GM21447 (cell line): ENCODE results near the gene IGFBP6.
"Not testable (repeated sequence)": the region's sequence is repeated elsewhere in the genome, so short reads cannot be mapped to it uniquely, and the experiment has no call there.

Source experiments
- ATAC-seq: cut with Tn5 transposase; IDR thresholded peaks from one replicate; pipeline ENCODE4 v1.9.1; 2021; ENCODE audit not compliant: unreplicated experiment

IGFBP6 gene

DNA sequence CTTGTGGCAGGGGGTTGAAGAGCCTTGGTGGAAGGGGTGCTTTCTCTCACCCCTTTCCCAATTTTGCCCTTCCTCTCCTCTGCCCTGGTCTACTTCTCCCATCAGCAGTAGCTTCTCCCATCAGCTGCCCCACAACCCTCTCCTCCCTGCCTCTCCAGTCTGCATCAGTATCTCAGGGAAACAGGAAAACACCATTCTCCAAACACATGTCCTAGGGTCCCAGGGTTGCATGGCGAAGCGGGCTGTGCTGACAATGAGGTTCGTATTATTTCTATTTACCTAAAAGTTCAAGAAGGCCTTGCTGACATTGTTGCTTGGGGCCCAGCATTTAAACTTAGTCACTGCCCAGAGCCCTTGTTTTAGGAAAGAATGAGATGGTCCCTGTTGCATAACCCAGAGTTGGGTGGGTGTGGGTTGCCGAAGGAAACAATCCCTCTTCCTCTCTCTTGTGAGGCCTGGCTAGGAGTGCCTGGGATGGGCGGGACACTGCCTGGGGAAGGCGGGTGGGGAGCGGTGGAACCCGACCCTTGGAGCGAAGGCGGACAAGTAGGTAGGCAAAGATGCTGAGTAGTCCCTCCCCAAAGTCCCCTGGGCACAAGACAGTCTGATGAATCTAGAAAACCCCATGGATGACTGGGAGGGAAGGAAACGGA lies 1.3 kb upstream of the IGFBP6 start:
- ATAC-seq, result no peak

DNA sequence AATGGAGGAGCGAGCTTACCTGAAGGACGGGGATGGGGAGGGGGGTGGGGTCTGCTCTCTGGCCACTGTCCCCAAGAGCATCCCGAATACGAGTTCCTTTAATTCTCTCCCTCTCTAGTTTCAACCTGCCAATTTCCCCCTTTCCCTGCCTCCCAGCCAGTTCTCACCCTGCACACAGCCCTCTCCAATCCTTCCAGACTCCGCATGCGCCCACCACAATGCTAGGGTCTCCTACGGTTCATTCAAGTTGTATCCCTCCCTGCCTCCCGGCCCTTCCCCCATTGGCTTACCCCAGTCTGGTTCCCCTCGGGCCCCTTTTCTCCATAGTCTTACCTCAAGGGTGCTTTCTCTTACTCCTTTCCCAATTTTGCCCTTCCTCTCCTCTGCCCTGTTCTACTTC lies 708 bp upstream of the IGFBP6 start:
- no peak for ATAC-seq

- ATAC-seq, result no peak
Measured at GRCh38 chr12:53097207-53097563, 282 bp upstream of the IGFBP6 start.

DNA sequence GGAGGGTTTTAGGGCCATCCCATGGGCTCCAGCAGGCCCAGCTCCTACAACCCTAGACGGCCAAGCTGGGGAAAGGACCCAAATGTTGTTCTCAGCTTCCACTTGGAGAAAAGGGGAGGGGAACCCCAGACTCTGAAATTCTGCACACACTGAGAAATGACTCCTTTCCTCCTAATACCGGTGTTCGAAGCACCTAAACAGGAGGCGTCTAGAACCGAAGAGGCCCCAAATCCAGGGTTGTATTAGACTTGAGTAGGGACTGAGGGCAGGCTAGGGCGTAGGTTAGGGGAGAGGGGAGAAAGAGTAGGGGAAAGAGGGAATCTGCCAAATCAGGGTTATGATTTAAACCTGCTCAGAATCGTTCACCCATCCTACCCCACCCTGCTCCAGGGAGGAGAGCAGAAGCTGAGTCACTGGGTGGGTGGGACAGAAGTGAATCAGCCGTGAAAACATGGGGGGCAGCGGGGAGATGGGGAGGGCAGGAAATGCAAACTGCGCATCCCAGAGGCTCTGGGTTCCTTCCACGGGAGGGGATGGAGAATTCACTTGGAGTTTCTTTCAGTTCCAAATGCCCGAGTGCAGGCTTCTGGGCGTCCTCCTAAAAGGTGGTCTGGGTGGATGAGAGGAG lies 1.0 kb downstream of the IGFBP6 start:
- no peak for ATAC-seq

- ATAC-seq, result no peak
Measured at GRCh38 chr12:53099071-53099882, 1.8 kb downstream of the IGFBP6 start.

GRCh38 chr12:53100466-53101151 lies 3.1 kb downstream of the IGFBP6 start:
- ATAC-seq, result no peak

DNA sequence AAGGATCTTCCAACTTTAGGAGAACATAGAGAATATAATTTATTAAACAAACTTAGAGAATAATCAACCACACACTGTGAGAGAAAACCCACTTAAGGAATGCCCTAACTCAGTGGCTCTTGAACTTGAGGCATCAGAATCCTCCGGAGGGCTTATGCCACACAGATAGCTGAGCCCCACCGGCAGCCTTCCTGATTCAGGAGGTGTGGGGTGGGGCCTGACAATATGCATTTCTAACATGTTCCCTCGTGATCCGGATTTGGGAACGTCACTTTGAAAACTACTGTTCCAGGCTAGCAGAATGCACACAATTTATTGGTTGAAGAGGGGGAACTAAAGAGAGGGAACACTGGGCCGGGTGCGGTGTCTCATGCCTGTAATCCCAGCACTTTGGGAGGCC lies 3.8 kb downstream of the IGFBP6 start:
- ATAC-seq, result no peak

DNA sequence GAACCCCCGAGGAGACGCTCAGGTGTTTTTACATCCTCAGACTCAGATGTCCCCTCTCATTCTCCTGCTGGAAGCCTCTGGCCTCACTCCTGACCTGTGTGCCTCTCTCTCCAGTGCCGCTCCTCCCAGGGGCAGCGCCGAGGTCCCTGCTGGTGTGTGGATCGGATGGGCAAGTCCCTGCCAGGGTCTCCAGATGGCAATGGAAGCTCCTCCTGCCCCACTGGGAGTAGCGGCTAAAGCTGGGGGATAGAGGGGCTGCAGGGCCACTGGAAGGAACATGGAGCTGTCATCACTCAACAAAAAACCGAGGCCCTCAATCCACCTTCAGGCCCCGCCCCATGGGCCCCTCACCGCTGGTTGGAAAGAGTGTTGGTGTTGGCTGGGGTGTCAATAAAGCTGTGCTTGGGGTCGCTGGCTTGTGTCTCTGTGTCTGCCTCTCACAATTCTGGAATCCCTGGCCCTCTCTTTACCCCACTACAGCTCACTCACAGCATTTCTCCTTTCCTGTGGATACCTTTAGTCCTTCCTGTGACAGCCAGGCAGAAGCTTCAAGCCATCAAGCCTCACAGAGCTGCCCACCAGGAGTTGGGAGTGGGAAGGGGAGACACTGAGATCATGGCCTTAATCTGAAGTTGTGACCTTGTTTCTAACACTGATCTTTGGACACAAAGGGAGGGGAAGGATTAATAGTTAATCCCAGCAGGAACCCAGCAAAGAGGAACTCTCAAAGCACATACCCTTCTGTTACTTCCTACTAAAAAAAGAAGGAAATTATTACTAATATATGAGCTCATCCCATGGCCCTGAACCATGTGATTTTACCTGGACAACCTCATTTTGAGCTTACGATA lies 4.7 kb downstream of the IGFBP6 start:
- no peak for ATAC-seq

DNA sequence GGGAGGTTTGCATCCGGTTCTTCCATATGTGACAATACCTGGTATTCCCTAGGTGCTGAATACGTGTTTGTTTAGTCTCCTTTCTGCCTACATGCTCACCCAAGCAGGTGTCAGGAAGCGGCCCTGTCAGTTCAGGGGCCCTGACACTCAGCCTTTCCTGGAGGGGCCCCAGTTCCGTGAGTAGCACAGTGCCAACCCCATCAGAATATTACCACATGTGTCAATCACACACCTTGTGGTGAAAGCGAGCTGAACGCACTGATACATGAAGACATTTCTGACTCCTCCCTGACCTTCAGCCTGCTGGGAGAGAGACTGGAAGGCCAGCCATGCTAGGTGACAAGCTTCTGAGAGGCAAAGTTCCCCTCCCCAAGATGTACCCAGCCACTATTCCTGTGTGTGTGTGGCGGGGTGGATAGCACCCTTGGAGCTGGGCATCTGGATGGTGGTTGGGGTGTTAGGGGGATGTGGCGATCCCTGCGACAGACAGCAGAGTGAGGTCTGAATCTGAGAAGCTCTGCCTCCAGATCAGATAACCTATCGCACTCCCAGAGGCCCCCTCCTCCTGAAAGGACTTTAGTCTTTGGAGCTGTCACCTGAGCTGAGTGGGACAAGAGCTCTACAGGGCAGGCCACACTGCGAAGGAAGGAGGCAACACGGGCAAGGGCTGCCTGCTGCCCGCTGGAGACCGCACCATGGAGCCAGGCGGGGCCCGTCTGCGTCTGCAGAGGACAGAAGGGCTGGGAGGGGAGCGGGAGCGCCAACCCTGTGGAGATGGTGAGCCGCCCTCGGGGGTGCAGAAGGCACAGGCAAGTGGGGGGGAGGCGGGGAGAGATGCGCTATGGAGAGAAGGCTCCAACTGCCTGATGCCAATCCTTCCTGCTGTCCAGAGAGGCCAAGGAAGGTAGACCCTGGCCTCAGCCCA lies 5.7 kb downstream of the IGFBP6 start, which contains the start of gene SOAT2:
TSS of gene SOAT2 (plus strand) at position 604 of the 925 bp plus-strand sequence. CDS start at position 696, 92 bp downstream.
- peak; percentile 54 for ATAC-seq

- peak; percentile 53 for ATAC-seq
Measured at GRCh38 chr12:53103860-53104305, 6.4 kb downstream of the IGFBP6 start.

DNA sequence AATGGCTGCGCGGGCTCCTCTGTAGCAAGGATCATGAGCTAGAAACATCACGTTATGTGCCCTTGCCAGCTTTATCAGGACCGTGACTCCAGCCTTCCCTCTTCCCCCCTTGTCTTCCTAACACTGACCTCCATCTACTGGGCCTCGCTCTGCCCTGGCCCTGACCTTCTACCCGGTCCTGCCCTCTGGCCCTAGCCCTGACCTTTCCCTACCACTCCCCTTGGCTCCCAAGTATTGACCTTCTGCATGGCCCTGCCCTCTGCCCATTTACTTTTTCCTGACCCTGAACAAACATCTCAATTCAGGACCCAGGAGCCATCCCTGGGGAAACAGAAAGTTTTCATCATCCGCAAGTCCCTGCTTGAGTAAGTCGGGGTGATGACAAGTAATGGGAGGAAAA lies 7.8 kb downstream of the IGFBP6 start:
- ATAC-seq, result no peak

DNA sequence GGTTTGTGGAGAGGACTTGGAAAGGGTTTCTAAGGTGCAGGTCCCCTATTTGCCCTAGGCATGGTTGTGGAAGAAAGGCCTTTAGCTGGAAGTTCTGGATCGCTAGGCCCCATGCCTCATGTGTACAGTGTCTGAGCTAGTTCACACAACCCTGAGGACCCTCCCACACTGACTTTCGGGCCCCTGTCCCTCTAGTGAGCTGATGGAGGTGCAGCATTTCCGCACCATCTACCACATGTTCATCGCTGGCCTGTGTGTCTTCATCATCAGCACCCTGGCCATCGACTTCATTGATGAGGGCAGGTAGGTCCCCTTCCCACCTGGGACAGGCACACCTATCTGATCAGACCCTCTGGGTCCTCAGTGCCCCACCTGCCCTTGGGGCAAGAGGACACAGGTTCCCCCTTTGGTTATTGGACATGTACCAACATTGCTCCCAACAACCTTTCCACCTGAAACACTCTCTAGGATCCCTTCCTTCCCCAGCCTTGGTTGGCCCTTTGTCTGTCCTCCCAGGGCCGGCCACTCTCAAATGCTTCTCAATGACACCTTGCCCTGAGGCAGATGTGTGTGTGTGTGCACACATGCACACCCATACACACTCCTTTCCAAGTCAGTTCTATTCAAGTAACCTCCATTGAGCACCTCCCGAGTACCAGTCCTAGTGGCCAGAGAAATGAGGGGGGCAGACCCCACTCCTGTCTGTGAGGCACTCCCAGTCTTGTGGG lies 8.4 kb downstream of the IGFBP6 start:
- ATAC-seq, result no peak

GRCh38 chr12:53107122-53107521 lies 9.7 kb downstream of the IGFBP6 start:
- ATAC-seq, result no peak

GRCh38 chr12:53112431-53112830 lies 15.0 kb downstream of the IGFBP6 start:
- not testable (repeated sequence) for ATAC-seq

DNA sequence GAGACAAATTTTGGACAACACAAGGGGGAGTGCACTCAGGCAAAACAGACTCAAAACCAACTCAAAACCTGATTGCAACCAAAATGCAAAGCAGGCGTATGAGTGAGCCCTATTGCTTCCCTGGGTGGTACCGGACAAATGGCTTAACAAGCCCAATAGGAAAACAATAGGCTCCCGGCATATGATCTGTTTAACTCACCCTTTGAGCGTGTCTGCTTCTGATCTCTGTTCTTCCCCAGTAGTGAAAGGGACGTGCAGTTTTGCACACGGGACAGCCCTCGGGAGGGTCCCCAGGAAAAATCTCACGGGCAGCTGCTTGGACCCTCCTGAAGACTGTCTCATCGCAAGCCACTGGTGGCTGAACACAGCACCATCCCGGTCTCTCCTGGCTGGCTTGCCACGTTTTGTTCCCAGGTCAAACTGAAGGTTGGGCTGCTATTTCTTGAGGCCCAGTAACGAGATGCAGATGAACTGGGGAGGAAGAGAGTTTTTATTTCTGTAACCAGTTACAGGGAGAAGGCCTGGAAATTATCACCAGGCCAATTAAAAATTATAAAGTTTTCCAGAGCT lies 15.8 kb downstream of the IGFBP6 start:
- no peak for ATAC-seq

DNA sequence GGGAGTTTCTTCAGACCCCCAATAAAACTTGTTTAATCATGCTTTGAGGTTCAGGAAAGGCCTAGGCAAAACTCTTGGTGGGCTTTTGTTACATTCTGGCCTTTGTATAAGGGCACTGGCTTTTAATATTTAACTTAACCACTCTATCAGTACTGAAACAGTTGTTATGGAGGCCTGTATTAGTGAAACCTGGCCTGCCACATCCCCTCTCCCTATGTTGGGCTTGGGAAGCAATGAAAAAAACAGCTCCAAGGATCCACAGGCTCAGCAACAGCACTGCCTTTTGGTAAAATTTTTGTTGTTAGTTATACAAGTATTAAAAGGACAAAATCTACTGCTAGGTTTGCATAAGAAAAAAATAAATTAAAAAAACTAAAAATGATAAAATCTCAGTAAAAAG lies 16.5 kb downstream of the IGFBP6 start:
- no peak for ATAC-seq

GRCh38 chr12:53115112-53115890 lies 17.8 kb downstream of the IGFBP6 start:
- ATAC-seq, result no peak
